ENCODE data around the gene METTL24.
"Not testable (repeated sequence)": the region's sequence is repeated elsewhere in the genome, so short reads cannot be mapped to it uniquely, and the experiment has no call there.

METTL24 gene

DNA sequence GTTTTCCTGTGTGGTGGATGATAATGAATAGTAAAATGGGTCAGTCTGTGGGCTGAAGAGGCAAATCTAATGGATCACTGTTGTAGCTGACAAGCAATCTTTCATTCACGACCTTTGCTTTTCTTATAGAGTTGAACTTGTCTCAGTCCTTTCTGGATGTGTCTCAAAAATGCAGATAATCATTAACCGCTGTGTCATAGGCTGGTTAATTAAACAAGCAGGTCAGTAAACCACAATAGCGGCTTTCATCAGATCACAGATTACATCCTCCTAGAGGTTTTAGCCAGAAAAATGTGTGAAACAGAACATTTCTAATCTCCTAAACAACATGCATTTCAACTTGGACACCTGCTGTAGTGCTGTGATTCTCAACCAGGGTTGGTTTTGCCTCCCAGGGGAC lies 2.5 kb upstream of the METTL24 start:
- no peak for DNase-seq (ENCODE audit: low spot score)

DNA sequence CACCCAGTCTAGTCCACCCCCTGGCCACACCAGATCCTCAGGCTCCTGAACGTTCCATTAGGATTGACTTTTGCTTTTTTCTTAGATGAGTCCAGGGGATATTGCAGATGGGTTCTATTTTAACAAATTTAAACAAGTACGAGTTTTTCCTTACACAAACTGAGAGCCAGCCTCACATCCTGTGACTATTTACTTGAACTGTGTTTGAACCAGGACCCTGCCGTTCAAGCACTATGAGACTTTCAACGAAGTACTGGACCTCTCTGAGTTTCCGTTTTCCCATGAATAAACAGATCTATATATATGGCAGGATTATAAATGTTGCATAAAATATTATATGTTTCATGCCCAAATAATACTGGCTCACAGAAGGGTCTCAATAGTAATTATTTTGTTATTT lies 1.4 kb upstream of the METTL24 start:
- no peak for DNase-seq (ENCODE audit: low spot score)

DNA sequence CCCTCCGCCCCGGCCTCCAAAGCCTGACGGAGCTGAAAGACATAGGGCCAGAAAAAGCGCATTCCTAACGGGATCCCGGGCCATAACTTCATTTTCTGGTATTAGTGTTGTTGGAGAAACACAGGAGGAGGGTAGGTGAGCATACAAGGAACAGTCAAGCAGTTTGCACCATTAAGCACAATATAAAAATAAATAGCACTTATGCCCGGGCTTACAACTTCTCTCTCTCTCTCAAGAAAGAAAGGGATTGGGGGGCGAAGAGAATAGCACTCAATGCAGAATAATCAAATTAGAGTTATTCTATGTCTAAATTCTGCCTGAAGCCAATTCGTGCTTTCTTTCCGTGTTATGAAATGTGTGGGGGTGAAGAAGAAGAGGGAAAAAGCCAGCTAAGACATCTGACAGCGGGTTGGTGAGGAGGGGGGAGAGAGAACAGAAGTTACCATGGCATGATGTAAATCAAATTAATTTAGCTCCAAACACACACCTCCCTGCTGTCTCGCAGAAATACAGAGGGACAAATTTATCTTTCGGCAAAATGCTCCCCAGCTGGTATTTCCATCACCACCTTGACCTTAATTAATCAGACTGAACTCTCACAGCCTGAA lies 508 bp upstream of the METTL24 start:
- DNase-seq (ENCODE audit: low spot score): no peak

DNA sequence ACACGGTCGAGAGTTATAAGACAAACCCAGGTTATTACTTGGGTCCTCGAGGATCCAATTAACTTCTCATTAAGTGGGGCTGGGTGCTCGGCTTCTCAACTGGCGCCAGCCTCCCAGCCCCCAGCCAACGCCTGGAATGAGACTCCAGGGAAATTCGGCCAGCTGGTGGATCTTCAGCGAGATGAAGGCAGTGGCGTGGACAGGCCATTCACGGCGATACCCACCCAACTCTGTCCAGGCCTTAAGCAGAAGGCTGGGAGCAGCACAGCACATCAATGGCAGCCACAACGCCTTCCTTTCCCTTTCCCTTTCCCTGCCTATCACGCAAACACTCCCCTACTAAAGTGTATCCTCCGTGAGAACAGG lies 868 bp downstream of the METTL24 start:
- DNase-seq (ENCODE audit: low spot score): no peak

DNA sequence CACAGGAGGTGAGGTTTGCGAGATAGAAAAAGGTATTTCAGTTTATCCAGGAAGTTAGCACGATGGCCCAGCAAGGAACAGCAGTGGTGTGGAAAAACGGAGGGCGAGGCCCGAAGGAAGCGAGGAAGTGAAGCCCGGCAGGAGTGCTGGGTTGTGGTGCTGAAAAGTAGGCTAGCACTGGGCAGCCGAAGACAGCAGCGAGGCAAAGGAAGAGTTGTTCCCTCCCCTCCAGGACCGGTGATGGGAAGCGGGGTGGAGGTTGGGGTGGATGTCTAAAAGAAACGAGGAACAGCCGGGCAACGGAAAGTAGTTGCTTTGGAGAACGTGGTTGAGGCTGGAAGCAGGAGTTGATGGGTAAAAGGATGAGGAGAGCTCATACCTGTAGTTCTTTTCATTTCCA lies 1.4 kb downstream of the METTL24 start:
- no peak for DNase-seq (ENCODE audit: low spot score)

DNA sequence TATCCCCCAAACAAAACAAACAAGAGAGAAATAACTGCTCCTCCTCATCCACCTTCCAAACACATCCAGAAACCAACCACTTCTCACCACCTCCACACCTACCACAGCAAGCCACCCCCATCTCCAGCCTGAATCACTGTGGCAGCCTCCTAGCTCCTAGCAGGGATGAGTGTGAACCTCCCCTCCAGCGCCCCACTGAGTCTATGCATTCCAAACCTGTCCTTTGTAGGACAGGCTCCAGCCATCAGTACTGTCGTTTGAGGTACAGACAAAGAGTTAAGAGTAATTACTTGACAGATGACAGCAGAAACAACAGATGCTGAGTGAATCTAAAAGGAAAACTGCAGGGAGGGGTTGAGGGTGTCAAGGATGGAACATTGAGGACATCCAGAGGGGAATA lies 2.4 kb downstream of the METTL24 start:
- no peak for DNase-seq (ENCODE audit: low spot score)

DNA sequence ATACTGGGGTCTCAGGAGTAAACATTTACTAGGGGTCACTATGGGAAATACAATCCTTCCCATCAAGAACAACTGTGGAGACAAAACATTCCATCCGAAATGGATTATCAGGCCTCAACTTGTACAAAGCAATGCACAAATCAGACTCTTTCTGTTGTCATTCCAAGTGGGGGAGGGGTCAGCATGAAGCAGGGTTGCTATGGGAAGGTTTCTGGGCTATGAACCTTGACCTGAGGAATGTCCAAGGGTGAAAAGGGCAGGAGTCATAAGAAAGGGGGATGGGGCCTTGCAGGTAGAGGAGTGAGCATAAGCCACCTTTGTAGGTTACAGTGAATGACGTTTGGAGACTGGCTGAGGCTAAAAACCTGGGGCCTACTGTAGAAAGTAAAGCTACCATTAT lies 3.1 kb downstream of the METTL24 start:
- no peak for DNase-seq (ENCODE audit: low spot score)

DNA sequence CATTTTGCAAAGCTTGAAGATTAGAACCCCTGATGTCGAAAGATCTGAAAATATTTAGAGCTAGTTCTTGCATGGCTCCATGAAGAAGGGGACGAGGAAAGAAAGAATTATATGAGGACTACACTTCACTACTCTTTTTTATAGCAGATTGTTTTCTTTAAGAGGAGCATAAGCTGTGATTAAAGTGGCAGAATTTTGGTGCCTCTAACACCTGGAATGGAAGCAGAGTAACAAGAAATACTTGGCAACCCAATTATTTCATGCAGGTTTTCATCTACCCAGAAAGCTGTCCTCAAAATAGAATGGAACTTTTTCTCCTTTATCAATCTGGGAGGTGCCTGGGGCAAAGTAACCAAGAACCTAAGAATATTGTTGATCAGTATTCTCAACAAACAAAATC lies 4.0 kb downstream of the METTL24 start:
- DNase-seq (ENCODE audit: low spot score): no peak

DNA sequence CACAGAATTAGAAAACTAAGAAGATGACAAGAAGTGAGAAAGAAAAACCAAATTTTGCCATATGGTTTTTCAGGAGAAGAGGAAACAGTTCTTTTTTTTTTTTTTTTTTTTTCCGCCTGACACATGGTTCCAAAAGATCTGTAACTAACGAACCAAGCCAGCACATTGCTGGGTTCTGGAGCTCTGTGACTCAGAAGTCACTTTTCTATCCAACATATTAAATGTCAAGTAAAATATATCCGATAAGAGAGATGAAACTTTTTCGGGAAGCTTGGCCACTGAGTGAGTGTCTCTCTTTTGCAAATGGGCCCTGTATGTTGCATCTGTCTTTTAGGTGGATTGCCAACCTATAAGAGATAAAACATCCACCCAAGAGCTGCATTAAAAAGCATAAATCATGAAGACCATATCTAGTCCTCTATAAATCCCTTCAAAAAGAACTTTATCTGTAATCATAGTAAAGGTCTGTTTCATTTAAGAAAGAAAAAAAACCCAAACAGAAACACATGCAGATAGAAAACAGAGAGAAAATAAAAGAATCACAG lies 4.6 kb downstream of the METTL24 start:
- DNase-seq (ENCODE audit: low spot score): no peak

DNA sequence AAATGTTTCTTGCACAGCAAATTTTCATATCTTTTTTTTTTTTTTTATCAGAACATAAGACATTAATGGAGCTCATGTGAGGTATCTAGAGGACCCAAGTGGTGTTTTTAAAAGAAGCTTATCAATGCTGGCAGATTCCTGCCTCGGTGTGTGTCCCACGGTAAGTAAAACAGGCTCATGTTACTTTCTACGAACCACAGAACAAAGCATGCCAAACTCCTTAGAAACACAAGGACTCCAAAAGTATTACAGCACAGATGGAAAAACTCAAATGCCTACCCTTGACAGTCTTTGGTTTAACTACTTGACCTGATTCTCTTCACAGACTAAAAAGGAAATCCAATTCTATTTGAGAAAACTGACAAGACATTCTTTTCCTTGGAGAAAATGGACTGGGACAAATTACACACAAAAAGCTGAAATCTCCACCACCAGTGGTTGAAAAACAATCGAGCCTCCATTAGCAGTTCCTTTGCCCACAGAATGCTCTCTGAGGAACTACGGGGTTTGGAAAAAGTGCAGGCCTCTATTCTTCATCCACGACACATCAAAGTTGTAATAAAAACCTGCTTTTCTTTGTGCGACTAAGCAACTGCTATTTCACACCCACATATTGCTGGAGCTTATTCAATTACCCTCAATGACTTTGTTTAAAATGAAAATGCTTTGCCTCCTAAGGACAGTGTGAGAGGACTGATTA lies 5.4 kb downstream of the METTL24 start:
- no peak for DNase-seq (ENCODE audit: low spot score)

DNA sequence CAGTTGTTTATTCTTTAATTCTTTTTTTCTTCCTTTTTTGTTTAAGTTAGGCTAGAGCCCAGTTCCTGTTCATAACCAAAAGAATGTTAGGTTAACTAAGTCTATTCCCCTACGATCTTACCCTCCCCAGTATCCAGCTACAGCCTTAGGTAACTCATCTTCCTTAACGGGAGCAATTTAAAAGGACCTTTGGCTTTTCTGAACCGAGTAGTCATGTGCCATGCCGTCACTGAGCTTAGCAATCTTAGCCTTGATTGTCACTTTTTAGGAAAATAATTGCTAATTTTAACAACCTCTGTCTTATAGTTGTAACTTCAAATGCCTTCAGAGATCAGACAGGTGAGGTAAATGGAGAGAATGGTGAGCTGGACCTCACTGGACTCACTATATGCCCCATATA lies 6.2 kb downstream of the METTL24 start:
- no peak for DNase-seq (ENCODE audit: low spot score)

DNA sequence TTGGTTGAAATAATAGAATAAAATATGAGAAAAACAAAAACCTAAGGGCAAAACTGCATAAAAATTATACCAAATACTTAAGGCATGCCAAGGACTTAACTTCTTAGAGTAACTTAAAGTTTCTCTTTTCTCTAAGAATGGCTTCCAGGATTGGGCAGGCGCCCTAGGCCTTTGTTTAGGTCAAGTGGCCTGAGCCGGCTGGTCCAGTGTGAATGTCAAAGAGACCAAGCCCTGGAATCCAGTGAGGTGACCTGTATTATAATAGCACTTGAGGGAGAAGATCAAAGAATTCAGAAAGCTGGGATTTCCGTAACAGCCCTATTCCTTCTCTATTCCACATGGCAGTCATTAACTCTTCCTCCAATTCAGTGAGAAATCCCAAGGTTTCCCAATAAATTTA lies 6.6 kb downstream of the METTL24 start:
- no peak for DNase-seq (ENCODE audit: low spot score)

DNA sequence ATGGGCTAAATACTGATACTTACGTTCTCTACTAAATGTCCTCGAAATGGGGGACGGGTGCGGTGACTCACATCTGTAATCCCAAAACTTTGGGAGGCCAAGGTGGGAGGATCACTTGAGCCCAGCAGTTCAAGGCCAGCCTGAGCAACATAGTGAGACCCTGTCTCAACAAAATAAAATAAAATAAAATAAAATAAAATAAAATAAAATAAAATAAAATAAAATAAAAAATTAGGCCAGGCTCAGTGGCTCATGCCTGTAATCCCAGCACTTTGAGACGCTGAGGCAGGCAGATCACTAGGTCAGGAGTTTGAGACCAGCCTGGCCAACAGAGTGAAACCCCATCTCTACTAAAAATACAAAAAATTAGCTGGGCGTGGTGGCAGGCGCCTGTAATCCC lies 7.6 kb downstream of the METTL24 start:
- not testable (repeated sequence) for DNase-seq (ENCODE audit: low spot score)

DNA sequence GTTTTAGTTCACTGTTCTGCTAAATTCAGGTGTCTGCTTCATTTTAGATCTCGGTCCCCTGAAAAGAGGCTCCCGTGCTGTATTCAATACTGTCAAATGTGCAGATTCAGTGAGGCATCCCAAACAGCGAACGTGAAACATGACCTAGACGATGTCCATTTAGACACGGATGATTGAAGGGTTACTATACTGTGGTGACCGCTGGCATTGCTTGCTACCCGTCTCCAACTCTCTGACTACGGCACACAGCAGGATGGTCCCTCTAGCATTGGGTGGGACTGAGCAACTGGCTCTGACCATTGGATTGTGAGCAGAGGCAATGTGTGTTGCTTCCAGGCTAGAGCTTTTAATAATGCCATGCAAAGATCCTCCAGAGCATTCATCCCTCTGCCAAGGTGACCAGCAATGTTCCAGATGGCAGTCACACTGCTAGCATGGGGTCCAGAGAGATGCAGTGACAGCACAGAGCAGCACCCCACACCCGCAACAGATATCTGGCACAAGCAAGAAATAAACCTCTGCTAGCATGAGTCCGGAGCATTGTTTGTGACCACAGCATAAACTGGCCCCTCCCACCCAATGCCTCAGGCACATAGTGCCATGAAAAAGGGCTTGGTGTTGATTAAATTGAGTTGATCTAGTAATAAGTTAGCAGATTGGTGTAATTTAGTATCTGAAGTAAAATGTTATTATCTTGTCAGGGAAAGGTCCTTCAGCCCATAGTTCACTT lies 9.0 kb downstream of the METTL24 start:
- no peak for DNase-seq (ENCODE audit: low spot score)

DNA sequence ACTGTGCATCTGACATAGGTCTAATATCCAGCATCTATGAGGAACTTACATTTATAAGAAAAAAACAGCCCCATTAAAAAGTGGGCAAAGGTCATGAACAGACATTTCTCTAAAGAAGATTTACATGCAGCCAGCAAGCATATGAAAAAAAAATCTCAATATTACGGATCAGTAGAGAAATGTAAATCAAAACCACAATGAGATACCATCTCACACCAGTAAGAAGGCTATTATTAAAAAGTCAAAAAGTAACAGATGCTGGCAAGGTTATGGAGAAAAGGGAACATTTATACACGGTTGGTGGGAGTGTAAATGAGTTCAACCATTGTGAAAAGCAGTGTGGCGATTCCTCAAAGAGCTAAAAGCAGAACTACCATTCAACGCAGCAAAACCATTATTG lies 13.1 kb downstream of the METTL24 start:
- DNase-seq (ENCODE audit: low spot score): no peak

DNA sequence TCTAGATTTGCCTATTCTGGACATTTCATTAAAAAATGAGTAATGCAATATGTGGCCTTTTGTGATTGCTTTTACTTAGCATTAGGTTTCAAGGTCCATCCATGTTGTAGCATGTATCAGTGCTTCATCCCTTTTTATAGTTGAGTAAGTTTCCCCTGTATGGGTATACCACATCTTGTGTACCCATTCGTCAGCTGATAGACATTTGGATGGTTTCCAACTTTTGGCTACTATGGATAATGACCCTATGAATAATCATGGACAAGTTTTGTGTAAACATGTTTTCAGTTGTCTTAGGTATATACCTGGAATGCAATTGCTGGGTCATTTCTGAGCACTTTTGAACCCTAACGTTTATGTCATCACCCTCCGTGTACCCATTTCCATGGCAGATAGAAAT lies 15.4 kb downstream of the METTL24 start:
- no peak for DNase-seq (ENCODE audit: low spot score)

DNA sequence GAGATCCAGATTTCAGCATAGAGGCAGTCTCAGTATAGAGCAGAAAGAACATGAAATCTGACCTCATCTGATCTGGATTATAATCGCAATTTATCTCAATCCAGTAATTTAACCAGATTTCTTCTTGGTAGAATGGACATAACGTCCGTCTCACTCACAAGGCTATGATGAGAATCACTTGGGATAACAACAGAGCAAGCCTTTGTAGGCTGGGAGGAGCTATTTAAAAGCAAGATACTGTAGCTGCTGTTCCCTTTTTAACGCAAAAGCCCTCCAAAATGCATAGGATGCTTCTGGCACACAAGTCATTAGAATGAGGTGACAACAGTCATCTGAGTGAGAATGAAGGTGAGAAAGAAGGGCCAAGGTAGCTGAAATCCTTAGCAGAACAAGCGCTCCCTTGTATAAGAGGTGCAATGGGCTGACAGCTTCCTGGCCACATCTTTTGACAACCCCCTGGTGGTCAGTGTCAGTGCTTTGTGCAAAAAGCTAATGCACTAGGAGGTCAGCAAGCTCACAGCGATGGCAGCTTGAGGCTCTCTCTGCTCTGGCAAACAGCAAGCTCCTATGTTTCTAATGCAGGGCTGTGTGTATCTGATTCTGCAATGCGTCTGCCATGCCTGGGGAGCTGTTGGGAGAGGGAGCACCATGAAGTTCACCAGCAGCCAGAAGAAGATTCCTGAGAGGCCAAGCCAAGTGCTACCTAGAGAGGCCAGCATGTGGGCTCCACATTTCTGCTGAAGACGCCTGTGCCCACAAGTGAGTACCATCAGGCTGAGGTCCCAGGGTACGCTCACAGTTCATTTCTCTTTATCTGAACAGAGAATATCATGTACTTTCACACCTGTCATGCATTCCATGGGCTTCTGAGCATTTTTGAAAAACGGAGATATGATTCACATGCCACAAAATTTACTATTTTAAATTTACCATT lies 16.2 kb downstream of the METTL24 start:
- DNase-seq (ENCODE audit: low spot score): no peak

DNA sequence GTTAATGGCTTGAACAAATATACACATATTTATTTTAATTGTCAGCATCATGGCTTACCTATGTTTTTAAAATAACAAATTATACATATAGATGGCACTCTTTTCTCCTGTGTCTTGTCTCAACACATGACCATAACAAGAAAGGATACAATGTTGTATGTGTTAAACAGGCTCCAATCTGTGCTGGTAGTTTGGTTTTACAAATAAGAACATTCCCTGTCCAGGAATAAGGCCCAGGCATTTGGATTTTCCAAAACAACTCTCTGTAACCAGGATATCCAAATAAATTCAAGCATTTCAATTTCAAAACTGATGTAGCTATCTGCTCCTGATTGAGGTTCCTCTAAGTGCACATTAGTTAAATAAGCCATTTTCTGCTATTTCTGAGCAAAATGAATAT lies 17.1 kb downstream of the METTL24 start:
- no peak for DNase-seq (ENCODE audit: low spot score)

DNA sequence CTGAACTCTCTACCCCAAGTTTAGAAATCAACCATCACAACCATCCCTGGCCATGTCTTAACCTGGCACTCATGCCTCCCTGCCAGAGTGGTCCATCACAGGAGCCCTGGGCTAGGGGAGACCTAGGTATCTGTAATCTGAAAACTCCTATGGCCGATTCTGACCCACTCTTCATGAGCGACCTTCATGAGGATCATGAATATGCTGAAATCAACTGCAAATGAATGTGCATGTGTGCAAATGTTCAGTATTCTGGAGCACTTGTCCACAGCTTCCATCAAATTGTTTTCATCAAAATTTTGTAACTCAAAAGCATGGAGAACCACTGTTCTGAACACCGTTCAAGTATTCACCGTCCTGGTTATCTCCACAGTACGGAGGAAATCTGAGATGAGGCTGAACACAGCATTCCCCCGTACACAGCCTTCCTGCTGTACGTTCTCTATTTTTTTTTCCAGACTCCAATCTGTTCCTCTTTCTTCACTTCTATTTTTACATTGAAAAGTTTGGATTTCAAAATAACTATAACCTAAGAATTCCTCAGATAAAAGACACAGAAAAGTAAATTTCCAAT lies 17.7 kb downstream of the METTL24 start:
- DNase-seq (ENCODE audit: low spot score): no peak

DNA sequence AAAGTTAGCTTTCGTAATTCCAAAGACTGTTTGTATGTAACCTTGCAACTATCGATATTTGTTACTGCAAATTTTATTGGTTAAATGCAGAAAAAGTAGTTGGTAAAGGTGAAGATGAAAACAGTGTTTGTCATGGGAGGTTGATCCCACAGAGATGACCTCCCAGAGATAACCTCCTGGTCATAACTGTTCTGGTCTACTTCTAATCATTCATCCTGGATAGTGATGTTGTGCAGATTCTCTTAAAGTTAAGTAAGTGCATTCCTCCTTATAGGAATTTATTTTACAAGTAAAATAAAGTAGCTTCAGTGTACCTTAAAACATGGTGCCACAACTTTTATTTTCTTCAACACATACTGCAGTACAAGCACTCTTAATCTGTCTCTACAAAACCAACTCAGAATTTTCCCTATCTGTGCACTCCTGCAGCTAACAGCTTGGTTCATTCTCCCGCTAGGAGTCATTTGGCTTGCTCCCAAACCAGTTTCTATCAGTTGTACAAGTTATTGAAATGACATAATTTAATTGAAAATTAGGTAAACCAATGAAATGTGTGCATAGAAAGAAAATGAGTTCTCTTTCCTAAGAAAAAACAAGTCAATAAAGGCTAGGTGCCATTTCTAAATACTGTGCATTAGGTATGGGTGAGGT lies 19.2 kb downstream of the METTL24 start:
- DNase-seq (ENCODE audit: low spot score): no peak

DNA sequence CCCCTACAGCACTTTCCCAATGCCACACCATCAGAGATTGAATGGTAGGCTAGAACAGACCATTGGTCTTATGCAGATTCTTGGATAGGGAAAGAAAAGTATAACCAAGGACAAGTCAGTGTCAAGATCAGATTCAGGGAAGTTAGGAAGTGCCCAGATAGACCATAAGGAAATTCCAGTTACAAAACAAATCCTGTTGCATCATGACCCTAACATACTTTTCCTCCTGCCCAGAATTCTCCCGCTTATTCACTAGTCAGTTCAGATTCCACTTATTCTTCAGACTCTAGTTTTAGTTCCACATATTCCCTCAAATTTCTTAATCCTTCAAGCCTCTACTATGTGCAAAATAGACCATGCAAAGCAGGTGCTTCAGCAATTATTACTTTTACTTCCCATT lies 20.7 kb downstream of the METTL24 start:
- DNase-seq (ENCODE audit: low spot score): no peak
